Measurements from ENCODE around the gene PROSER1. TPM values are rescaled to one million over a fixed set of nuclear protein-coding genes. Genes with fewer than 3 reads are reported as not detected.

PROSER1 gene
- total and polyA plus RNA-seq, 10 of the 15 experiments (the other 5 are each of a cell fraction or from before 2014, with no cell fraction given): 14.3 to 66.0 (median 26.9) TPM

- CTCF ChIA-PET: no interaction called here
- DNase-seq (ENCODE audit: low read depth, low spot score): no peak
- ATAC-seq: no peak
- H4K20me1 ChIP-seq (ENCODE audit: control insufficient read depth, insufficient read depth): no peaks in the 10 kb centered on the region
- intact Hi-C loops (cut with micrococcal nuclease; ENCODE audit: unreplicated experiment): no loop called here
- SMC1A ChIA-PET (ENCODE audit: uncharacterized antibody, unreplicated experiment): no interaction called here
- no peak overlapping the region for H3K9ac ChIP-seq (ENCODE audit: control insufficient read depth, insufficient read depth, low read length)
- no peaks in the 10 kb centered on the region for H3K79me2 ChIP-seq (ENCODE audit: control insufficient read depth, insufficient read depth, low read length)
- H3K36me3 ChIP-seq (ENCODE audit: control insufficient read depth in 2 of 2, insufficient read depth in 2 of 2, low read length in 1 of 2): no peaks in the 10 kb centered on the region
- POLR2A ChIA-PET: no interaction called here
- RAD21 ChIA-PET (ENCODE audit: unreplicated experiment): no interaction called here
- H3K27ac ChIP-seq (ENCODE audit: control insufficient read depth, insufficient read depth): no peak overlapping the region
- no peak overlapping the region for H2AFZ ChIP-seq (ENCODE audit: control insufficient read depth, low read depth, low read length)
- no peak for FAIRE-seq
- H3K4me1 ChIP-seq (ENCODE audit: control insufficient read depth, insufficient read depth, low read length): no peaks in the 10 kb centered on the region
- no peaks in the 10 kb centered on the region for H3K9me3 ChIP-seq (replicated peaks; ENCODE audit: control insufficient read depth, insufficient read depth, low read length)
- in situ Hi-C loops (cut with MboI): no loop called here
- no peak overlapping the region for H3K4me3 ChIP-seq
- H3K4me2 ChIP-seq (ENCODE audit: control insufficient read depth, insufficient read depth): no peak overlapping the region
- TF ChIP-seq CREB1 (IDR thresholded peaks at IDR 0.05; ENCODE audit: low read depth) (no peak), BRCA1 (IDR thresholded peaks at IDR 0.05; ENCODE audit: low read depth, low read length) (no peak), RBBP5 (conservative IDR thresholded peaks at IDR 0.05) (no peak), PKNOX1 (IDR thresholded peaks at IDR 0.05) (no peak), CBX5 (IDR thresholded peaks at IDR 0.05; ENCODE audit: low read depth) (no peak), WRNIP1 (IDR thresholded peaks at IDR 0.05; ENCODE audit: borderline replicate concordance, low read depth, low read length) (no peak)
- BruUV-seq (replicated peaks): no TSS peak
- no peaks in the 10 kb centered on the region for H3K27me3 ChIP-seq (replicated peaks in 1 of 2; ENCODE audit: control insufficient read depth in 2 of 2, insufficient read depth in 2 of 2, low read length in 1 of 2)
- 15% methylated on average over 4 of the region's 4 CpGs for WGBS (ENCODE audit: insufficient coverage, insufficient replicate concordance, low lambda C conversion rate, missing lambda C conversion rate)
Measured at GRCh38 chr13:38965281-38965680, 72.6 kb downstream of the PROSER1 start.

- Histone ChIP-seq H2AFZ (ENCODE audit: control insufficient read depth, low read depth, low read length) (no peak overlapping the region), H3K27ac (ENCODE audit: control insufficient read depth, insufficient read depth) (no peak overlapping the region), H4K20me1 (ENCODE audit: control insufficient read depth, insufficient read depth) (no peaks in the 10 kb centered on the region), H3K9ac (ENCODE audit: control insufficient read depth, insufficient read depth, low read length) (no peak overlapping the region), H3K36me3 (ENCODE audit: control insufficient read depth in 2 of 2, insufficient read depth in 2 of 2, low read length in 1 of 2) (no peaks in the 10 kb centered on the region), H3K4me1 (ENCODE audit: control insufficient read depth, insufficient read depth, low read length) (no peaks in the 10 kb centered on the region), H3K27me3 (replicated peaks in 1 of 2; ENCODE audit: control insufficient read depth in 2 of 2, insufficient read depth in 2 of 2, low read length in 1 of 2) (no peaks in the 10 kb centered on the region), H3K9me3 (replicated peaks; ENCODE audit: control insufficient read depth, insufficient read depth, low read length) (no peaks in the 10 kb centered on the region), H3K79me2 (ENCODE audit: control insufficient read depth, insufficient read depth, low read length) (no peaks in the 10 kb centered on the region), H3K4me3 (no peak overlapping the region), H3K4me2 (ENCODE audit: control insufficient read depth, insufficient read depth) (no peak overlapping the region)
- CTCF ChIA-PET: no interaction called here
- POLR2A ChIA-PET: no interaction called here
- TF ChIP-seq ELK1 (IDR thresholded peaks at IDR 0.05; ENCODE audit: low read depth, low read length): no peak
- no peak for TF ChIP-seq KDM1A (IDR thresholded peaks at IDR 0.05; ENCODE audit: borderline replicate concordance)
- no peak for TF ChIP-seq SMARCA5 (IDR thresholded peaks at IDR 0.05)
- no peak for TF ChIP-seq STAT3 (IDR thresholded peaks at IDR 0.05; ENCODE audit: low read depth, low read length)
- TF ChIP-seq CREM (IDR thresholded peaks at IDR 0.05; ENCODE audit: low read depth): no peak
- TF ChIP-seq SREBF1 (IDR thresholded peaks at IDR 0.05; ENCODE audit: low read length): no peak
- TF ChIP-seq RB1 (IDR thresholded peaks at IDR 0.05; ENCODE audit: borderline replicate concordance): no peak
- TF ChIP-seq RELA (IDR thresholded peaks at IDR 0.05; ENCODE audit: borderline replicate concordance, partially characterized antibody): no peak
- no peak for TF ChIP-seq YBX1 (IDR thresholded peaks at IDR 0.05)
- no peak for TF ChIP-seq ZBTB33 (IDR thresholded peaks at IDR 0.05)
- TF ChIP-seq BCL11A (IDR thresholded peaks at IDR 0.05; ENCODE audit: low read depth, low read length): no peak
- TF ChIP-seq MYC (IDR thresholded peaks at IDR 0.05; ENCODE audit: insufficient read depth, insufficient read length, insufficient replicate concordance, low read length, severe bottlenecking): no peak
- ATAC-seq (no peak), FAIRE-seq (no peak), DNase-seq (ENCODE audit: low read depth, low spot score) (no peak)
- SMC1A ChIA-PET (ENCODE audit: uncharacterized antibody, unreplicated experiment): no interaction called here
- intact Hi-C loops (cut with micrococcal nuclease; ENCODE audit: unreplicated experiment) (no loop called here), in situ Hi-C loops (cut with MboI) (no loop called here)
- RAD21 ChIA-PET (ENCODE audit: unreplicated experiment): no interaction called here
- no TSS peak for BruUV-seq (replicated peaks)
Measured at GRCh38 chr13:38960175-38960574, 77.7 kb downstream of the PROSER1 start.

Measured in GM12878 (cell line).